H54 (cell line): Measurements from ENCODE around the gene ACTG2.
A peak's percentile ranks its signal among the peaks of the same experiment; 100 is the strongest.

Experiments used
- DNase-seq: peaks from one replicate; pipeline ENCODE4 v3.0.0; 2011; ENCODE audit warnings: low spot score, mixed read lengths; ENCODE audit not compliant: insufficient read length
- FAIRE-seq: peaks from 3 replicates; lab custom pipeline; 2011; peaks lifted over from hg19 to GRCh38; lab: Jason Lieb, UNC
- POLR2A ChIP-seq: IDR thresholded peaks from 2 replicates; pipeline ENCODE4 v1.6.1; 2011; ENCODE audit warnings: low read depth, mild to moderate bottlenecking, low read length

Gene ACTG2

GRCh38 chr2:73942664-73943063 is 49.9 kb downstream of the ACTG2 start:
- no peak for TF ChIP-seq POLR2A
- DNase-seq = no peak
- FAIRE-seq = no peak

GRCh38 chr2:73944714-73945113 is 51.9 kb downstream of the ACTG2 start:
- DNase-seq = no peak
- no peak for FAIRE-seq
- no peak for TF ChIP-seq POLR2A

- DNase-seq (no peak), FAIRE-seq (no peak)
- no peak for TF ChIP-seq POLR2A
Measured at GRCh38 chr2:73946215-73946614, 53.4 kb downstream of the ACTG2 start.

- DNase-seq (no peak), FAIRE-seq (no peak)
- TF ChIP-seq POLR2A = no peak
Measured at GRCh38 chr2:73946666-73947065, 53.9 kb downstream of the ACTG2 start.

GRCh38 chr2:73947412-73948018 is 54.7 kb downstream of the ACTG2 start:
- FAIRE-seq = no peak
- no peak for DNase-seq
- no peak for TF ChIP-seq POLR2A

GRCh38 chr2:73949802-73950201 is 57.0 kb downstream of the ACTG2 start:
- TF ChIP-seq POLR2A = no peak
- DNase-seq (no peak), FAIRE-seq (no peak)

- peak; percentile 75 for FAIRE-seq
- DNase-seq = peak; percentile 35
- no peak for TF ChIP-seq POLR2A
Measured at GRCh38 chr2:73952499-73953446, 60.0 kb downstream of the ACTG2 start.

- no peak for TF ChIP-seq POLR2A
- DNase-seq (no peak), FAIRE-seq (no peak)
Measured at GRCh38 chr2:73956218-73956865, 63.5 kb downstream of the ACTG2 start.

GRCh38 chr2:73961274-73961673 is 68.5 kb downstream of the ACTG2 start:
- FAIRE-seq (no peak), DNase-seq (no peak)
- no peak for TF ChIP-seq POLR2A

GRCh38 chr2:73961823-73962615 is 69.2 kb downstream of the ACTG2 start:
- FAIRE-seq (no peak), DNase-seq (no peak)
- TF ChIP-seq POLR2A = no peak

- no peak for FAIRE-seq
- no peak for DNase-seq
- no peak for TF ChIP-seq POLR2A
Measured at GRCh38 chr2:73962798-73963197, 70.0 kb downstream of the ACTG2 start.

GRCh38 chr2:73963385-73964120 is 70.7 kb downstream of the ACTG2 start:
- DNase-seq (no peak), FAIRE-seq (no peak)

GRCh38 chr2:73964223-73964622 is 71.4 kb downstream of the ACTG2 start:
- no peak for DNase-seq
- FAIRE-seq = no peak
- no peak for TF ChIP-seq POLR2A

More at GRCh38 chr2:73963385-73964120, 70.7 kb downstream of the ACTG2 start:
- no peak for TF ChIP-seq POLR2A

GRCh38 chr2:73965053-73965452 is 72.2 kb downstream of the ACTG2 start:
- no peak for FAIRE-seq
- no peak for TF ChIP-seq POLR2A

More at GRCh38 chr2:73965053-73965452, 72.2 kb downstream of the ACTG2 start:
- no peak for DNase-seq
